NT2/D1 (cell line): ENCODE results near the gene GAP43.

ENCODE experiments used
- YY1 ChIP-seq: IDR thresholded peaks from 2 replicates; pipeline ENCODE4 v1.6.1; 2011; ENCODE audit not compliant: insufficient read length, insufficient read depth
- ZNF274 ChIP-seq: IDR thresholded peaks from 2 replicates; pipeline ENCODE4 v1.6.1; 2011; ENCODE audit warnings: mild to moderate bottlenecking, low read depth, low read length

- TF ChIP-seq ZNF274 (no peak), YY1 (no peak)
Observed at GRCh38 chr3:115628075-115628412, 4.7 kb downstream of the GAP43 start.
